GM12878 (cell line): ENCODE data around the gene ROPN1B.

ENCODE experiments used
- BACH1 ChIP-seq: fragments of 450-650 bp; IDR thresholded peaks from 2 replicates; pipeline ENCODE4 v1.6.1; 2017; ENCODE audit warnings: mild to moderate bottlenecking, borderline replicate concordance
- CBX5 ChIP-seq: sonication (generic); IDR thresholded peaks from 2 replicates; pipeline ENCODE4 v1.6.1; 2016; ENCODE audit warnings: low read depth, moderate library complexity, mild to moderate bottlenecking, inconsistent platforms
- CHD1 ChIP-seq: IDR thresholded peaks from 2 replicates; pipeline ENCODE4 v1.6.1; 2012; ENCODE audit warnings: low read depth, low read length, improper control_type of control experiment
- ESRRA ChIP-seq: IDR thresholded peaks from 2 replicates; pipeline ENCODE4 v1.6.1; 2012; ENCODE audit warnings: mild to moderate bottlenecking, low read length, improper control_type of control experiment
- FOS ChIP-seq: IDR thresholded peaks from 3 replicates; pipeline ENCODE4 v1.6.1; 2011; ENCODE audit warnings: borderline replicate concordance; ENCODE audit not compliant: insufficient read length; ENCODE audit errors: extremely low read depth
- GATAD2B ChIP-seq: fragments of 450-650 bp; conservative IDR thresholded peaks from 2 replicates; pipeline ENCODE4 v1.6.1; 2017; ENCODE audit warnings: low read depth, mild to moderate bottlenecking, moderate library complexity
- MLLT1 ChIP-seq: fragments of 450-650 bp; IDR thresholded peaks from 2 replicates; pipeline ENCODE4 v1.6.1; 2016; ENCODE audit warnings: mild to moderate bottlenecking
- NFIC ChIP-seq: IDR thresholded peaks from 2 replicates; pipeline ENCODE4 v1.6.1; 2012; ENCODE audit warnings: low read depth, mild to moderate bottlenecking, inconsistent platforms, low read length, moderate library complexity
- NFYA ChIP-seq: IDR thresholded peaks from 2 replicates; pipeline ENCODE4 v1.6.1; 2011; ENCODE audit warnings: low read depth, mild to moderate bottlenecking, low read length, improper control_type of control experiment, borderline replicate concordance
- POLR2A ChIP-seq: IDR thresholded peaks from 2 replicates; pipeline ENCODE4 v1.6.1; 2011; ENCODE audit warnings: low read depth, mild to moderate bottlenecking, low read length
- RFX5 ChIP-seq: IDR thresholded peaks from 2 replicates; pipeline ENCODE4 v1.6.1; 2011; ENCODE audit warnings: low read depth, low read length, improper control_type of control experiment
- SIX5 ChIP-seq: IDR thresholded peaks from 2 replicates; pipeline ENCODE4 v1.6.1; 2011; ENCODE audit warnings: mild to moderate bottlenecking, low read depth, low read length, moderate library complexity; ENCODE audit not compliant: severe bottlenecking
- TAF1 ChIP-seq: IDR thresholded peaks from 2 replicates; pipeline ENCODE4 v1.6.1; 2011; ENCODE audit warnings: mild to moderate bottlenecking, low read depth, low read length, borderline replicate concordance
- TF ChIP-seq, protein P1 (sequence below), 3 experiments: IDR thresholded peaks in 2 of 3; conservative IDR thresholded peaks in 1 of 3; 2 replicates each; pipeline ENCODE4 v1.5.1; 2011; ENCODE audit warnings: low read depth in 3 of 3, low read length in 3 of 3, mild to moderate bottlenecking in 3 of 3, control low read depth in 2 of 3, moderate library complexity in 2 of 3, inconsistent platforms in 1 of 3, mixed read lengths in 1 of 3; ENCODE audit not compliant: control insufficient read depth in 2 of 3, insufficient read depth in 1 of 3; ENCODE audit errors: extremely low read depth in 1 of 3

DNA sequence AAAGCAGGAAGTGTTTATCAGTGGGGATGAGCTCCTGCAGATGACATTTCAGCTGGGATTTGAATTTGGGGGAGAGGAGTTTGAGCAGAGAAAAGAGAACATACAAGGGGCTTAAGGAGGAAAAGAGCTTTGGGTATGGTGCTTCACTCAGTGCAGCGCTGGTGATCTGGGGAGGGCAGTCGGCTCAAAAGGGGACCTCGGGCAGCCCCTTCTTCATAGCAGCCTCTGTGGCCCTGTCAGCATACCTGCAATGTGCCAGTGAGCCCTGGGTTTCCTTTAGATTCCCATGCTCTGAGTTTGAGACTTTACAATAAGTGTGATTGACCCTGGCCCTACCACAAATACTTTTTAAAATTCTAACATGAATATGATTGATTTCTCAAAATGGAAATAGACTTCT lies 40.2 kb downstream of the ROPN1B start:
- TF ChIP-seq FOS, result no peak
- TF ChIP-seq NFYA, result no peak
- TF ChIP-seq ESRRA, result no peak
- TF ChIP-seq POLR2A, result no peak
- TF ChIP-seq, protein P1, sequence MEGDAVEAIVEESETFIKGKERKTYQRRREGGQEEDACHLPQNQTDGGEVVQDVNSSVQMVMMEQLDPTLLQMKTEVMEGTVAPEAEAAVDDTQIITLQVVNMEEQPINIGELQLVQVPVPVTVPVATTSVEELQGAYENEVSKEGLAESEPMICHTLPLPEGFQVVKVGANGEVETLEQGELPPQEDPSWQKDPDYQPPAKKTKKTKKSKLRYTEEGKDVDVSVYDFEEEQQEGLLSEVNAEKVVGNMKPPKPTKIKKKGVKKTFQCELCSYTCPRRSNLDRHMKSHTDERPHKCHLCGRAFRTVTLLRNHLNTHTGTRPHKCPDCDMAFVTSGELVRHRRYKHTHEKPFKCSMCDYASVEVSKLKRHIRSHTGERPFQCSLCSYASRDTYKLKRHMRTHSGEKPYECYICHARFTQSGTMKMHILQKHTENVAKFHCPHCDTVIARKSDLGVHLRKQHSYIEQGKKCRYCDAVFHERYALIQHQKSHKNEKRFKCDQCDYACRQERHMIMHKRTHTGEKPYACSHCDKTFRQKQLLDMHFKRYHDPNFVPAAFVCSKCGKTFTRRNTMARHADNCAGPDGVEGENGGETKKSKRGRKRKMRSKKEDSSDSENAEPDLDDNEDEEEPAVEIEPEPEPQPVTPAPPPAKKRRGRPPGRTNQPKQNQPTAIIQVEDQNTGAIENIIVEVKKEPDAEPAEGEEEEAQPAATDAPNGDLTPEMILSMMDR (IDR thresholded peaks at IDR 0.05 in 2 of 3, conservative IDR thresholded peaks at IDR 0.05 in 1 of 3; ENCODE audit: control insufficient read depth in 2 of 3, extremely low read depth in 1 of 3, insufficient read depth in 1 of 3, low read depth in 3 of 3, low read length in 3 of 3), result no peak
- no peak for TF ChIP-seq NFIC
- no peak for TF ChIP-seq MLLT1
- no peak for TF ChIP-seq RFX5
- no peak for TF ChIP-seq CHD1
- TF ChIP-seq TAF1, result no peak
- TF ChIP-seq GATAD2B, result no peak
- TF ChIP-seq SIX5, result no peak
- no peak for TF ChIP-seq CBX5
- no peak for TF ChIP-seq BACH1
